Measurements from ENCODE around the gene TMTC3.

- no peak for TF ChIP-seq EZH2phosphoT487 (IDR thresholded peaks at IDR 0.05; ENCODE audit: borderline replicate concordance, low read depth, low read length)
- TF ChIP-seq, protein P1, sequence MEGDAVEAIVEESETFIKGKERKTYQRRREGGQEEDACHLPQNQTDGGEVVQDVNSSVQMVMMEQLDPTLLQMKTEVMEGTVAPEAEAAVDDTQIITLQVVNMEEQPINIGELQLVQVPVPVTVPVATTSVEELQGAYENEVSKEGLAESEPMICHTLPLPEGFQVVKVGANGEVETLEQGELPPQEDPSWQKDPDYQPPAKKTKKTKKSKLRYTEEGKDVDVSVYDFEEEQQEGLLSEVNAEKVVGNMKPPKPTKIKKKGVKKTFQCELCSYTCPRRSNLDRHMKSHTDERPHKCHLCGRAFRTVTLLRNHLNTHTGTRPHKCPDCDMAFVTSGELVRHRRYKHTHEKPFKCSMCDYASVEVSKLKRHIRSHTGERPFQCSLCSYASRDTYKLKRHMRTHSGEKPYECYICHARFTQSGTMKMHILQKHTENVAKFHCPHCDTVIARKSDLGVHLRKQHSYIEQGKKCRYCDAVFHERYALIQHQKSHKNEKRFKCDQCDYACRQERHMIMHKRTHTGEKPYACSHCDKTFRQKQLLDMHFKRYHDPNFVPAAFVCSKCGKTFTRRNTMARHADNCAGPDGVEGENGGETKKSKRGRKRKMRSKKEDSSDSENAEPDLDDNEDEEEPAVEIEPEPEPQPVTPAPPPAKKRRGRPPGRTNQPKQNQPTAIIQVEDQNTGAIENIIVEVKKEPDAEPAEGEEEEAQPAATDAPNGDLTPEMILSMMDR (conservative IDR thresholded peaks at IDR 0.05; ENCODE audit: low read length) = no peak
These were observed 33.4 kb downstream of the TMTC3 start for GRCh38 chr12:88175544-88175943.
